ENCODE measurements around the gene IVL.

- TF ChIP-seq ZSCAN16 (tag by site-specific recombination; IDR thresholded peaks at IDR 0.05) (no peak), OVOL3 (tag by site-specific recombination; IDR thresholded peaks at IDR 0.05) (no peak), ZBTB49 (tag by site-specific recombination; IDR thresholded peaks at IDR 0.05; ENCODE audit: low read depth) (no peak), ZNF324 (tag by site-specific recombination; IDR thresholded peaks at IDR 0.05) (no peak), EGR2 (tag by site-specific recombination; IDR thresholded peaks at IDR 0.05; ENCODE audit: low read depth) (no peak)
- TF ChIP-seq, protein P1, sequence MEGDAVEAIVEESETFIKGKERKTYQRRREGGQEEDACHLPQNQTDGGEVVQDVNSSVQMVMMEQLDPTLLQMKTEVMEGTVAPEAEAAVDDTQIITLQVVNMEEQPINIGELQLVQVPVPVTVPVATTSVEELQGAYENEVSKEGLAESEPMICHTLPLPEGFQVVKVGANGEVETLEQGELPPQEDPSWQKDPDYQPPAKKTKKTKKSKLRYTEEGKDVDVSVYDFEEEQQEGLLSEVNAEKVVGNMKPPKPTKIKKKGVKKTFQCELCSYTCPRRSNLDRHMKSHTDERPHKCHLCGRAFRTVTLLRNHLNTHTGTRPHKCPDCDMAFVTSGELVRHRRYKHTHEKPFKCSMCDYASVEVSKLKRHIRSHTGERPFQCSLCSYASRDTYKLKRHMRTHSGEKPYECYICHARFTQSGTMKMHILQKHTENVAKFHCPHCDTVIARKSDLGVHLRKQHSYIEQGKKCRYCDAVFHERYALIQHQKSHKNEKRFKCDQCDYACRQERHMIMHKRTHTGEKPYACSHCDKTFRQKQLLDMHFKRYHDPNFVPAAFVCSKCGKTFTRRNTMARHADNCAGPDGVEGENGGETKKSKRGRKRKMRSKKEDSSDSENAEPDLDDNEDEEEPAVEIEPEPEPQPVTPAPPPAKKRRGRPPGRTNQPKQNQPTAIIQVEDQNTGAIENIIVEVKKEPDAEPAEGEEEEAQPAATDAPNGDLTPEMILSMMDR (tag by site-specific recombination; IDR thresholded peaks at IDR 0.05), result no peak
Measured at GRCh38 chr1:152907686-152908601, at the start of gene IVL.
